Endothelial cell of umbilical vein (primary cell): ENCODE data around the gene DET1. TPM values are rescaled to one million over a fixed set of nuclear protein-coding genes. Genes with fewer than 3 reads are reported as not detected.

Source experiments
- BruUV-seq: library from RNA; stranded (reverse); fragments of 400-500 nt; replicated peaks from 2 replicates; lab custom pipeline; 2021; lab: Mats Ljungman, UMichigan
- CTCF ChIA-PET: fragments of 300-600, 350-600 bp; sonication (Branson Sonifier 250); formaldehyde crosslinking; loops from one replicate; lab custom pipeline; 2021; ENCODE audit warnings: antibody characterized with exemption, inconsistent platforms; lab: Charles Lee
- POLR2A ChIA-PET: fragments of 300-600, 350-600 bp; sonication (Branson Sonifier 250); formaldehyde crosslinking; loops from one replicate; lab custom pipeline; 2021; ENCODE audit warnings: antibody characterized with exemption, inconsistent platforms; lab: Charles Lee
- DNase-seq: peaks from one replicate; pipeline ENCODE4 v3.0.0-alpha.2; 2011; ENCODE audit warnings: low read depth, low spot score
- FAIRE-seq: peaks from 2 replicates; lab custom pipeline; 2011; peaks lifted over from hg19 to GRCh38; lab: Jason Lieb, UNC
- H2AFZ ChIP-seq: 2 replicates; pipeline ENCODE4 v1.6.0; 2012; ENCODE audit warnings: low read depth, low read length, control low read depth, inconsistent platforms
- H3K27ac ChIP-seq: 2 replicates; pipeline ENCODE4 v1.5.1; 2011; ENCODE audit warnings: low read depth, mild to moderate bottlenecking, control low read depth, low read length, moderate library complexity; ENCODE audit not compliant: insufficient read depth
- H3K27me3 ChIP-seq, 2 experiments: 2 replicates each; pipeline versions ENCODE4 v1.6.0 to v1.6.1; 2011; ENCODE audit warnings: low read length in 2 of 2, mixed read lengths in 1 of 2; ENCODE audit not compliant: control insufficient read depth in 2 of 2, insufficient read depth in 2 of 2
- H3K36me3 ChIP-seq, 2 experiments: 2 replicates in 1 of 2; 3 replicates in 1 of 2; pipeline ENCODE4 v1.5.1; 2011; ENCODE audit warnings: low read length in 2 of 2, mild to moderate bottlenecking in 1 of 2, moderate library complexity in 1 of 2; ENCODE audit not compliant: control insufficient read depth in 2 of 2, insufficient read depth in 2 of 2; ENCODE audit errors: extremely low read depth in 1 of 2
- H3K4me1 ChIP-seq: 3 replicates; pipeline ENCODE4 v1.5.1; 2011; ENCODE audit warnings: mild to moderate bottlenecking, low read length; ENCODE audit not compliant: control insufficient read depth, insufficient read depth; ENCODE audit errors: extremely low read depth
- H3K4me2 ChIP-seq: 2 replicates; pipeline ENCODE4 v1.6.1; 2011; ENCODE audit warnings: low read length, control low read depth, mixed read lengths; ENCODE audit not compliant: insufficient read depth
- H3K4me3 ChIP-seq, 3 experiments: fragments of 200-600 bp in 1 of 3; sonication (generic), shearing (Covaris generic) in 1 of 3; replicated peaks in 1 of 3; 2 replicates each; pipeline ENCODE4 v1.5.1; 2011 to 2016; ENCODE audit warnings: control low read depth in 3 of 3, low read length in 3 of 3, mild to moderate bottlenecking in 2 of 3, inconsistent platforms in 1 of 3, low read depth in 1 of 3, moderate library complexity in 1 of 3; ENCODE audit not compliant: insufficient read depth in 1 of 3
- H3K79me2 ChIP-seq: 2 replicates; pipeline ENCODE4 v1.6.0; 2012; ENCODE audit warnings: low read length, inconsistent platforms; ENCODE audit not compliant: control insufficient read depth, insufficient read depth
- H3K9ac ChIP-seq: replicated peaks from 2 replicates; pipeline ENCODE3; 2011; ENCODE audit warnings: low read length, control low read depth; ENCODE audit not compliant: insufficient read depth; ENCODE audit errors: extremely low read depth
- H3K9me1 ChIP-seq: replicated peaks from 3 replicates; pipeline ENCODE4 v1.6.0; 2011; ENCODE audit warnings: mild to moderate bottlenecking, low read length; ENCODE audit not compliant: control insufficient read depth, insufficient read depth; ENCODE audit errors: extremely low read depth
- H3K9me3 ChIP-seq: replicated peaks from 2 replicates; pipeline ENCODE4 v1.5.1; 2012; ENCODE audit warnings: low read length, inconsistent platforms; ENCODE audit not compliant: control insufficient read depth, insufficient read depth
- H4K20me1 ChIP-seq: replicated peaks from 2 replicates; pipeline ENCODE3; 2011; ENCODE audit warnings: mild to moderate bottlenecking, low read length; ENCODE audit not compliant: control insufficient read depth, insufficient read depth; ENCODE audit errors: extremely low read depth
- EZH2 ChIP-seq: IDR thresholded peaks from 2 replicates; pipeline ENCODE4 v1.6.1; 2012; ENCODE audit warnings: borderline replicate concordance, low read depth, mild to moderate bottlenecking, moderate library complexity, low read length, inconsistent platforms; ENCODE audit not compliant: severe bottlenecking
- FOS ChIP-seq: IDR thresholded peaks from 2 replicates; pipeline ENCODE4 v1.6.1; 2011; ENCODE audit warnings: mild to moderate bottlenecking, low read length, moderate library complexity, borderline replicate concordance; ENCODE audit not compliant: insufficient read depth
- GATA2 ChIP-seq: IDR thresholded peaks from 2 replicates; pipeline ENCODE4 v1.7.0; 2011; ENCODE audit warnings: low read depth, mild to moderate bottlenecking, moderate library complexity, mixed read lengths, low read length; ENCODE audit not compliant: insufficient read length, insufficient read depth
- JUN ChIP-seq: IDR thresholded peaks from 2 replicates; pipeline ENCODE4 v1.6.1; 2011; ENCODE audit warnings: borderline replicate concordance, low read depth; ENCODE audit not compliant: insufficient read length, insufficient read depth
- MYC ChIP-seq: IDR thresholded peaks from one replicate; pipeline ENCODE4 v1.6.1; 2011; ENCODE audit warnings: mild to moderate bottlenecking, low read depth, low read length
- POLR2A ChIP-seq: IDR thresholded peaks from 2 replicates; pipeline ENCODE4 v1.6.1; 2012; ENCODE audit warnings: low read depth, mild to moderate bottlenecking, control low read depth, low read length
- POLR2AphosphoS5 ChIP-seq: IDR thresholded peaks from 2 replicates; pipeline ENCODE4 v1.6.1; 2012; ENCODE audit warnings: low read depth, mild to moderate bottlenecking, control low read depth, low read length, moderate library complexity; ENCODE audit not compliant: insufficient read depth
- dilution Hi-C: fragments of 300-500 bp; cut with MboI; formaldehyde crosslinking; loops from one replicate; pipeline ENCODE4 v1.15.0; 2019; ENCODE audit warnings: low sequenced_read_pairs; ENCODE audit not compliant: extremely low pct_ligation_motif_present
- intact Hi-C: fragments of 100-400 bp; cut with micrococcal nuclease; formaldehyde crosslinking; loops from one replicate; pipeline ENCODE4 v1.10.0; 2022
- polyA plus RNA-seq, 4 experiments: library from polyadenylated mRNA; depleted of rRNA in 3 of 4; stranded (reverse) in 3 of 4; unstranded in 1 of 4; fragments of >200 nt; gene quantifications; 2 replicates each; pipeline versions ENCODE4 v1.2.1 to v1.2.3, GENCODE V29; 2011 to 2012; ENCODE audit warnings: missing spikeins in 1 of 4
- total RNA-seq: library from RNA; stranded (reverse); gene quantifications from 2 replicates; pipeline ENCODE4 v1.2.3, GENCODE V29; 2021
- TF ChIP-seq, protein P1 (sequence below), 2 donors: IDR thresholded peaks; 1 replicate in 1 of 2; 2 replicates in 1 of 2; pipeline ENCODE4 v1.5.1; 2011; ENCODE audit warnings: low read length in 2 of 2, mild to moderate bottlenecking in 2 of 2, moderate library complexity in 2 of 2, control low read depth in 1 of 2, inconsistent platforms in 1 of 2, low read depth in 1 of 2; ENCODE audit not compliant: insufficient read depth in 1 of 2; ENCODE audit errors: extremely low read depth in 1 of 2
- TF ChIP-seq, protein P2 (sequence below): IDR thresholded peaks from 2 replicates; pipeline ENCODE4 v1.6.1; 2011; ENCODE audit not compliant: insufficient read depth, insufficient read length

The DET1 gene
- total and polyA plus RNA-seq, 2 donors (not counting 3 experiments of a cell fraction or from before 2014, with no cell fraction given), result 5.2 to 5.6 TPM

DNA sequence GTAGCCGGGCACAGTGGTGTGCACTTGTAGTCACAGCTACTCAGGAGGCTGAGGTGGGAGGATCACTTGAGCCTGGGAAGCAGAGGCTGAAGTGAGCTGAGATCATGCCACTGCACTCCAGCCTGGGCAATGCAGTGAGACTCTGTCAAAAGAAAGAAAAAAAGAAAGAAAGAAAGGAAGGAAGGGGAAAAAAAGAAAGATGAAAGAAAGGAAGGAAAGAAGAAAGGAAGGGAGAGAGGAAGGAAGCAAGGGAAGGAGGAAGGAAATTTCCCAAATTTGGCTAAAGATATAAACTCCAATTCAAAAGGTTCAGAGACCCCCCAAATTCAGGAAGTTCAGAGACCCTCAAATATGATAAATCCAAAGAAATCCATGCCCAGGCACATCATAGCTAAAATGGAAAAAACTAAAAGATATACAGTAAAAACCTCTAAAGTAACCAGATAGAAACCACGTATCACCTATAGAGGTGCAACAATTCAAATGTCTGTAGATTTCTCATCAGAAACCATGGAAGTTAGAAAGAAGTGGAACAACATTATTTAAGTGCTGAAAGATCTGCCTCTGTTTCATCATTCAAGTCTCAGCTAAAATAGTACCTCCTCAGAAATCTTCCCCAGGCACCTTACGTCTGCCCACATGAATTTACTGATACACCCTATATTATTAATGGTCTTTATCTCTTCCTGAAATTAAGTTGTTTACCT, 10.7 kb downstream of the DET1 start:
- POLR2A ChIA-PET, result no interaction called here
- intact Hi-C loops (no loop called here), dilution Hi-C loops (no loop called here)
- no peaks in the 10 kb centered on the region for H4K20me1 ChIP-seq
- H3K36me3 ChIP-seq, result no peaks in the 10 kb centered on the region
- no peak overlapping the region for H3K4me2 ChIP-seq
- DNase-seq, result no peak
- no peak overlapping the region for H3K9ac ChIP-seq
- FAIRE-seq, result no peak
- H3K9me3 ChIP-seq, result no peaks in the 10 kb centered on the region
- BruUV-seq, result no TSS peak
- H3K27ac ChIP-seq, result no peak overlapping the region
- no peak for TF ChIP-seq POLR2AphosphoS5
- TF ChIP-seq, protein P1, sequence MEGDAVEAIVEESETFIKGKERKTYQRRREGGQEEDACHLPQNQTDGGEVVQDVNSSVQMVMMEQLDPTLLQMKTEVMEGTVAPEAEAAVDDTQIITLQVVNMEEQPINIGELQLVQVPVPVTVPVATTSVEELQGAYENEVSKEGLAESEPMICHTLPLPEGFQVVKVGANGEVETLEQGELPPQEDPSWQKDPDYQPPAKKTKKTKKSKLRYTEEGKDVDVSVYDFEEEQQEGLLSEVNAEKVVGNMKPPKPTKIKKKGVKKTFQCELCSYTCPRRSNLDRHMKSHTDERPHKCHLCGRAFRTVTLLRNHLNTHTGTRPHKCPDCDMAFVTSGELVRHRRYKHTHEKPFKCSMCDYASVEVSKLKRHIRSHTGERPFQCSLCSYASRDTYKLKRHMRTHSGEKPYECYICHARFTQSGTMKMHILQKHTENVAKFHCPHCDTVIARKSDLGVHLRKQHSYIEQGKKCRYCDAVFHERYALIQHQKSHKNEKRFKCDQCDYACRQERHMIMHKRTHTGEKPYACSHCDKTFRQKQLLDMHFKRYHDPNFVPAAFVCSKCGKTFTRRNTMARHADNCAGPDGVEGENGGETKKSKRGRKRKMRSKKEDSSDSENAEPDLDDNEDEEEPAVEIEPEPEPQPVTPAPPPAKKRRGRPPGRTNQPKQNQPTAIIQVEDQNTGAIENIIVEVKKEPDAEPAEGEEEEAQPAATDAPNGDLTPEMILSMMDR (IDR thresholded peaks at IDR 0.05; ENCODE audit: extremely low read depth in 1 of 2, insufficient read depth in 1 of 2, low read depth in 1 of 2, low read length in 2 of 2), result no peak
- TF ChIP-seq, protein P2, sequence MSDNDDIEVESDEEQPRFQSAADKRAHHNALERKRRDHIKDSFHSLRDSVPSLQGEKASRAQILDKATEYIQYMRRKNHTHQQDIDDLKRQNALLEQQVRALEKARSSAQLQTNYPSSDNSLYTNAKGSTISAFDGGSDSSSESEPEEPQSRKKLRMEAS, result no peak
- no peak for TF ChIP-seq POLR2A
- TF ChIP-seq MYC, result no peak
- TF ChIP-seq EZH2, result no peak
- TF ChIP-seq GATA2, result no peak
- TF ChIP-seq JUN, result no peak
- no peak for TF ChIP-seq FOS
- CTCF ChIA-PET, result no interaction called here
- no peaks in the 10 kb centered on the region for H3K4me1 ChIP-seq
- H3K79me2 ChIP-seq, result no peaks in the 10 kb centered on the region
- no peaks in the 10 kb centered on the region for H3K9me1 ChIP-seq
- no peak overlapping the region for H2AFZ ChIP-seq
- H3K4me3 ChIP-seq, result no peak overlapping the region
- no peaks in the 10 kb centered on the region for H3K27me3 ChIP-seq
